Measurements from ENCODE around the gene MAN2A1. TPM values are rescaled to one million over a fixed set of nuclear protein-coding genes. Genes with fewer than 3 reads are reported as not detected.

MAN2A1 gene
- polyA plus RNA-seq, 1 experiment = 55.8 TPM

- Histone ChIP-seq H3K9me3 (ENCODE audit: control insufficient read depth, insufficient read depth, low read length) (no peaks in the 10 kb centered on the region), H3K4me3 (ENCODE audit: low read depth, low read length) (no peak overlapping the region), H3K27ac (ENCODE audit: low read depth, low read length) (no peak overlapping the region), H3K27me3 (ENCODE audit: control insufficient read depth, insufficient read depth, low read length) (no peaks in the 10 kb centered on the region)
- ChIA-PET POLR2A (no interaction called here), CTCF (no interaction called here)
- no peak for TF ChIP-seq CTCF (IDR thresholded peaks at IDR 0.05; ENCODE audit: low read depth, low read length)
- no peak for DNase-seq (ENCODE audit: low read depth, low spot score)
Measured at GRCh38 chr5:109788596-109788995, 98.9 kb downstream of the MAN2A1 start.

- Histone ChIP-seq H3K27ac (ENCODE audit: low read depth, low read length) (no peak overlapping the region), H3K9me3 (ENCODE audit: control insufficient read depth, insufficient read depth, low read length) (no peaks in the 10 kb centered on the region), H3K27me3 (ENCODE audit: control insufficient read depth, insufficient read depth, low read length) (no peaks in the 10 kb centered on the region), H3K4me3 (ENCODE audit: low read depth, low read length) (no peak overlapping the region)
- no peak for DNase-seq (ENCODE audit: low read depth, low spot score)
- TF ChIP-seq CTCF (IDR thresholded peaks at IDR 0.05; ENCODE audit: low read depth, low read length) = no peak
- CTCF ChIA-PET = no interaction called here
- POLR2A ChIA-PET = no interaction called here
Measured at GRCh38 chr5:109792613-109793012, 102.9 kb downstream of the MAN2A1 start.

- TF ChIP-seq CTCF (IDR thresholded peaks at IDR 0.05; ENCODE audit: low read depth, low read length) = no peak
- CTCF ChIA-PET = no interaction called here
- Histone ChIP-seq H3K27ac (ENCODE audit: low read depth, low read length) (no peak overlapping the region), H3K27me3 (ENCODE audit: control insufficient read depth, insufficient read depth, low read length) (no peaks in the 10 kb centered on the region), H3K4me3 (ENCODE audit: low read depth, low read length) (no peak overlapping the region), H3K9me3 (ENCODE audit: control insufficient read depth, insufficient read depth, low read length) (no peaks in the 10 kb centered on the region)
- no peak for DNase-seq (ENCODE audit: low read depth, low spot score)
- POLR2A ChIA-PET = no interaction called here
Measured at GRCh38 chr5:109803854-109804253, 114.1 kb downstream of the MAN2A1 start.

- POLR2A ChIA-PET = no interaction called here
- DNase-seq (ENCODE audit: low read depth, low spot score) = no peak
- no peak overlapping the region for H3K27ac ChIP-seq (ENCODE audit: low read depth, low read length)
- no peak overlapping the region for H3K4me3 ChIP-seq (ENCODE audit: low read depth, low read length)
- no peaks in the 10 kb centered on the region for H3K27me3 ChIP-seq (ENCODE audit: control insufficient read depth, insufficient read depth, low read length)
- no peaks in the 10 kb centered on the region for H3K9me3 ChIP-seq (ENCODE audit: control insufficient read depth, insufficient read depth, low read length)
- TF ChIP-seq CTCF (IDR thresholded peaks at IDR 0.05; ENCODE audit: low read depth, low read length) = no peak
- CTCF ChIA-PET = no interaction called here
Measured at GRCh38 chr5:109805472-109805871, 115.7 kb downstream of the MAN2A1 start.

GRCh38 chr5:109805883-109806282 is 116.2 kb downstream of the MAN2A1 start:
- Histone ChIP-seq H3K4me3 (ENCODE audit: low read depth, low read length) (no peak overlapping the region), H3K27ac (ENCODE audit: low read depth, low read length) (no peak overlapping the region), H3K9me3 (ENCODE audit: control insufficient read depth, insufficient read depth, low read length) (no peaks in the 10 kb centered on the region), H3K27me3 (ENCODE audit: control insufficient read depth, insufficient read depth, low read length) (no peaks in the 10 kb centered on the region)
- ChIA-PET CTCF (no interaction called here), POLR2A (no interaction called here)
- DNase-seq (ENCODE audit: low read depth, low spot score) = no peak
- no peak for TF ChIP-seq CTCF (IDR thresholded peaks at IDR 0.05; ENCODE audit: low read depth, low read length)

Data from AG04450 (cell line).